GM23248 (cell line): ENCODE data around the gene C10orf105. TPM values are rescaled to one million over a fixed set of nuclear protein-coding genes. Genes with fewer than 3 reads are reported as not detected.

Source experiments
- DNase-seq: peaks from one replicate; pipeline ENCODE4 v3.0.0-alpha.2; 2015
- H2AFZ ChIP-seq: fragments of 200-600 bp; sonication (generic); 2 replicates; pipeline ENCODE4 v1.6.1; 2016; ENCODE audit warnings: antibody characterized with exemption
- H3F3A ChIP-seq: fragments of 200-600 bp; sonication (generic); 2 replicates; pipeline ENCODE4 v1.6.1; 2016; ENCODE audit warnings: mild to moderate bottlenecking, antibody characterized with exemption, mixed run types; ENCODE audit not compliant: insufficient read depth
- H3K27ac ChIP-seq: fragments of 200-600 bp; sonication (generic); 2 replicates; pipeline ENCODE4 v1.5.1; 2016; ENCODE audit warnings: mild to moderate bottlenecking
- H3K27me3 ChIP-seq: fragments of 200-600 bp; sonication (generic); replicated peaks from 2 replicates; pipeline ENCODE4 v1.6.1; 2016; ENCODE audit warnings: mild to moderate bottlenecking; ENCODE audit not compliant: insufficient read depth
- H3K36me3 ChIP-seq: fragments of 200-600 bp; sonication (generic); 2 replicates; pipeline ENCODE4 v1.6.1; 2016; ENCODE audit warnings: low read depth, mild to moderate bottlenecking
- H3K4me1 ChIP-seq: fragments of 200-600 bp; sonication (generic); 2 replicates; pipeline ENCODE4 v1.6.1; 2016; ENCODE audit warnings: mild to moderate bottlenecking; ENCODE audit not compliant: insufficient read depth
- H3K4me2 ChIP-seq: fragments of 200-600 bp; sonication (generic); one replicate; pipeline ENCODE4 v1.6.1; 2016; ENCODE audit warnings: mild to moderate bottlenecking; ENCODE audit not compliant: unreplicated experiment
- H3K4me3 ChIP-seq: fragments of 200-600 bp; sonication (generic); 2 replicates; pipeline ENCODE4 v1.5.1; 2016; ENCODE audit warnings: mild to moderate bottlenecking
- H3K79me2 ChIP-seq: fragments of 200-600 bp; sonication (generic); 2 replicates; pipeline ENCODE4 v1.6.1; 2016; ENCODE audit warnings: mild to moderate bottlenecking; ENCODE audit not compliant: insufficient read depth
- H3K9ac ChIP-seq: fragments of 200-600 bp; sonication (generic); 2 replicates; pipeline ENCODE4 v1.6.1; 2016; ENCODE audit warnings: mild to moderate bottlenecking
- H3K9me2 ChIP-seq: fragments of 200-600 bp; sonication (generic); 2 replicates; pipeline ENCODE4 v1.6.1; 2016; ENCODE audit warnings: mixed run types, mild to moderate bottlenecking, moderate library complexity; ENCODE audit not compliant: insufficient read depth
- H3K9me3 ChIP-seq: fragments of 200-600 bp; sonication (generic); one replicate; pipeline ENCODE4 v1.6.1; 2017; ENCODE audit warnings: low read depth
- H4K20me1 ChIP-seq: fragments of 200-600 bp; sonication (generic); 2 replicates; pipeline ENCODE4 v1.6.0; 2016; ENCODE audit not compliant: insufficient read depth
- EZH2 ChIP-seq: fragments of 200-600 bp; sonication (generic); IDR thresholded peaks from 2 replicates; pipeline ENCODE4 v1.6.1; 2018; ENCODE audit warnings: antibody characterized with exemption, mild to moderate bottlenecking; ENCODE audit not compliant: insufficient read depth, poor library complexity, severe bottlenecking
- EZH2phosphoT487 ChIP-seq: fragments of 200-600 bp; sonication (generic); IDR thresholded peaks from 2 replicates; pipeline ENCODE4 v1.6.1; 2018; ENCODE audit warnings: antibody characterized with exemption, moderate library complexity, mild to moderate bottlenecking, low read depth; ENCODE audit not compliant: insufficient read depth
- WGBS, 2 experiments: methylation state at CpG; one replicate each; pipeline ENCODE4 v1.1.6; 2015 to 2017; ENCODE audit warnings: low lambda C conversion rate in 2 of 2, low coverage in 1 of 2; ENCODE audit errors: missing lambda C conversion rate in 2 of 2; 5-methylcytosine and 5-hydroxymethylcytosine counted together
- in situ Hi-C: fragments of 300-500 bp; cut with MboI; formaldehyde crosslinking; loops from 2 replicates; pipeline ENCODE4 v1.15.0; 2020
- polyA plus RNA-seq: library from polyadenylated mRNA; unstranded; fragments of >200 nt; fragmentation: Nextera tagmentation; extraction: Ambion mirVana; gene quantifications from 2 replicates; pipeline ENCODE4 v1.2.1, GENCODE V29; 2016
- total RNA-seq: library from RNA; depleted of rRNA; stranded (reverse); fragments of >200 nt; shearing (Covaris generic); gene quantifications from 2 replicates; pipeline ENCODE4 v1.2.3, GENCODE V29; 2014

Gene C10orf105
- total and polyA plus RNA-seq, 2 experiments from 2014 or later: not detected

GRCh38 chr10:71671994-71672946, 47.3 kb downstream of the C10orf105 start:
- H3K79me2 ChIP-seq: no peaks in the 10 kb centered on the region
- in situ Hi-C loops: no loop called here
- no peak overlapping the region for H3K27ac ChIP-seq
- TF ChIP-seq EZH2 (no peak), EZH2phosphoT487 (no peak)
- no peak overlapping the region for H3K4me3 ChIP-seq
- no peaks in the 10 kb centered on the region for H3K36me3 ChIP-seq
- no peaks in the 10 kb centered on the region for H4K20me1 ChIP-seq
- 0 out of 2 replicates have a peak, but pooled peaks cover 5% of the 10 kb centered on the region for H3K27me3 ChIP-seq
- H2AFZ ChIP-seq: no peak overlapping the region
- no peaks in the 10 kb centered on the region for H3K9me3 ChIP-seq
- no peaks in the 10 kb centered on the region for H3K4me1 ChIP-seq
- 61 to 64% methylated on average over 12 to 16 of the region's 16 CpGs for WGBS, 2 experiments
- no peaks in the 10 kb centered on the region for H3F3A ChIP-seq
- H3K9me2 ChIP-seq: no peaks in the 10 kb centered on the region
- DNase-seq: no peak
- no peak overlapping the region for H3K9ac ChIP-seq
- no peak overlapping the region for H3K4me2 ChIP-seq

- H3K27ac ChIP-seq: no peak overlapping the region
- H3K9me2 ChIP-seq: no peaks in the 10 kb centered on the region
- 47 to 55% methylated on average over 4 to 5 of the region's 5 CpGs for WGBS, 2 experiments
- in situ Hi-C loops: no loop called here
- peaks cover 5% of the 10 kb centered on the region; the same call in 1 of the 2 replicates for H3K27me3 ChIP-seq
- no peaks in the 10 kb centered on the region for H3K4me1 ChIP-seq
- no peaks in the 10 kb centered on the region for H3K79me2 ChIP-seq
- no peak overlapping the region for H2AFZ ChIP-seq
- no peaks in the 10 kb centered on the region for H3K9me3 ChIP-seq
- H3F3A ChIP-seq: no peaks in the 10 kb centered on the region
- H3K9ac ChIP-seq: no peak overlapping the region
- H3K4me3 ChIP-seq: no peak overlapping the region
- no peaks in the 10 kb centered on the region for H4K20me1 ChIP-seq
- no peak for DNase-seq
- no peaks in the 10 kb centered on the region for H3K36me3 ChIP-seq
- TF ChIP-seq EZH2phosphoT487 (no peak), EZH2 (no peak)
- H3K4me2 ChIP-seq: no peak overlapping the region
Observed at GRCh38 chr10:71667387-71667752, 52.2 kb downstream of the C10orf105 start.

DNA sequence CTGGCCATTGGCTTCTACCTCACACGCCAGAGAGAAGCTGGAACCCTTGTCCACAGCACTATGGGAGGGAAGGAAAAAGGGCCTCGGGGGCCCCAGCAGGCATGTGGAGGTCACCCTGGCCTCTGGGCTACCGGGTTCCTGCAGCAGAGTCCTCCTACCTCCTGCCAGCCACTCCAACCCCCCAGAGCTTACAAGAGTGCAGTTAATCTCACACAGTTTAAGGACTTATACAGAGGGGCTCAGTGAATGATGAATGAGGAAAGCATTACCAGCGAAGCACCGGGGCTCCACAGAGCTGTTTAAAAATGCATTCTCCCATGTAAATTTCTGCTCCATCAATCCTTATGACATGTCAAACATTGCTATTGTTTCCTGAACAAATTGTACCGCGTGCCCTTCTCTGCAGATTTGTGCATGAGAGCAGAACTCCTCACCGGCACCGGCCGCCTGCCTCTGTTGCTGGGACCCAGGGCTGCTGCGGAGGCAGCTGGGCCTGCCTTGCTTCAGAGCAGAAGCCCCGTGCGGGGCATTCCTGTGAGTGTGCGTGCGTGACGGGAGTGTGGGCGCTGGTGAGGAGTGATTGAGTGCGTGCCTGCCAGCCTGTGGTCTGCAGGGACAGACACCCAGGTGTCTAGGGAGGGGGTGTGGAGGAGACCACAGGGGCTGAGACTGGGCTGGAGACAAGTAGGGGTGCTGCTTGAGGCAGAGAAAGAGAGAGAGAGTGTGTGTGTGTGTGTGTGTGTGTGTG, 52.8 kb downstream of the C10orf105 start:
- Histone ChIP-seq H3K9ac (no peak overlapping the region), H3K79me2 (no peaks in the 10 kb centered on the region), H4K20me1 (no peaks in the 10 kb centered on the region), H3K4me3 (no peak overlapping the region), H3K4me1 (no peaks in the 10 kb centered on the region), H3F3A (no peaks in the 10 kb centered on the region), H3K27me3 (peaks cover 5% of the 10 kb centered on the region; the same call in 1 of the 2 replicates), H3K4me2 (no peak overlapping the region), H3K27ac (no peak overlapping the region), H3K36me3 (no peaks in the 10 kb centered on the region), H2AFZ (no peak overlapping the region), H3K9me3 (no peaks in the 10 kb centered on the region), H3K9me2 (no peaks in the 10 kb centered on the region)
- WGBS, 2 experiments: 54 to 58% methylated on average over 18 of the region's 18 CpGs
- TF ChIP-seq EZH2 (no peak), EZH2phosphoT487 (no peak)
- in situ Hi-C loops: no loop called here
- DNase-seq: no peak

- WGBS, 2 experiments: 46 to 53% methylated on average over 9 of the region's 9 CpGs
- TF ChIP-seq EZH2phosphoT487 (no peak), EZH2 (no peak)
- Histone ChIP-seq H2AFZ (no peak overlapping the region), H3K9me2 (no peaks in the 10 kb centered on the region), H3K27me3 (peaks cover 10% of the 10 kb centered on the region; the same call in 1 of the 2 replicates), H3K4me1 (no peaks in the 10 kb centered on the region), H3K9me3 (no peaks in the 10 kb centered on the region), H3K4me2 (no peak overlapping the region), H3F3A (no peaks in the 10 kb centered on the region), H3K9ac (no peak overlapping the region), H3K79me2 (no peaks in the 10 kb centered on the region), H3K27ac (no peak overlapping the region), H4K20me1 (no peaks in the 10 kb centered on the region), H3K36me3 (no peaks in the 10 kb centered on the region), H3K4me3 (no peak overlapping the region)
- DNase-seq: no peak
- in situ Hi-C loops: no loop called here
Observed at GRCh38 chr10:71665456-71665855, 54.1 kb downstream of the C10orf105 start.
